Measurements from ENCODE around the gene NAA25.
"Not testable (repeated sequence)": the region's sequence is repeated elsewhere in the genome, so short reads cannot be mapped to it uniquely, and the experiment has no call there.

The NAA25 gene

DNA sequence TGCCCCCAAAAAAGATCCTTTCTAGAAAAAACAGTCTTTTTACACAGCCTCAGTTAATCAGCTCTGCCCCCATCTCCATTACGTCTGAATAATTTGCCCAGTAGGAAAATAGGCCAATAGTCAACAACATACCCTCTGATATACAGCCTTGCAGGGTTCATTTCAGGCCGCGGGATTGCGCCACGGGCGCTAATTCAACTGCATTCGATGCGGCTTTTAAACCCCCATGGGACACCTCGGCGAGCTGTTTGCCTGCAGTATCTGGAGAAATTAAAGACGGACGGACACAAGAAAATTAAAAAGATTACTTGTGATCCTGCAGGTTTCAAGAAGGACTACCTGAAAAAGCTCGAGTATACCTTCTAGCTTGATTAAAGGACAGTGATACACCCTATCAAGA lies 59.2 kb downstream of the NAA25 start:
- no peak for DNase-seq

- no peak for DNase-seq
Measured at GRCh38 chr12:112046003-112046402, 62.6 kb downstream of the NAA25 start.

DNA sequence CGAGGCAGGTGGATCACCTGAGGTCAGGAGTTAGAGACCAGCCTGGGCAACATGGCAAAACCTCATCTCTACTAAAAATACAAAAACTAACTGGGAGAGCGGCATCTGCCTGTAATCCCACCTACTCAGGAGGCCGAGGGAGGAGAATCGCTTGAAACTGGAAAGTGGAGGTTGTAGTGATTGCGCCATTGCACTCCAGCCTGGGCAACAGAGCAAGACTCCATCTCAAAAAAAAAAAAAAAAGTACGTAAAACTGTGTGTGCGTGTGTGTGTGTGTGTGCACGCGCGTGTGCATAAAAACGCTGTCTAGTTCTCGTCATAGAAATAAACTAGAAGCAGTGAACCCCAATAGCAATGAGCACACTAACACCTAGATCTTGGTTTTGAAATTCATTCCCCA lies 72.0 kb downstream of the NAA25 start:
- DNase-seq, result not testable (repeated sequence)

DNA sequence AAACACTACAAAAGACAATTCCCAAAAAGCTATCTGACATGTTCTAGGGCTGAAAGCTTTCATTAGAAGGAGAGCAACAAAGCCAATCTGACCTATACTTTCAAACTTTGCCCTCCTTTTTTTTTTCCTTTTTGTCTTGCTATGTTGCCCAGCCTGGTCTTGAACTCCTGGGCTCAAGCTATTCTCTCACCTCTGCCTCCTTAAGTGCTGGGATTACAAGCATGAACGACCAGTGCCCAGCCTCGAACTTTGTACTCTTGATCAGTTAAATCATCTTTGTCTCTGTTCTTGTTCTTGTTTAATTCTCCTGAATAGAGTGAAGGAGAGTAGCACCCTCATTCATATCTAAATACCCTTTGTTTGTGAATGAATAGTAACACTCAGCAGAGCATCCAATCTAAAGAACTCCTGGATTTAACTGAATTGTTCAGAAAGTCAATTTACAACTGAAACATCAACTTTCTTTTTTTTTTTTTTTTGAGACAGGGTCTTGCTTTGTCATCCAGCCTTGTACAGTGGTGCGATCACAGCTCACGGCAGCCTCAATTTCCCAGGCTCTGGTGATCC lies 73.3 kb downstream of the NAA25 start:
- no peak for DNase-seq

- DNase-seq, result no peak
Measured at GRCh38 chr12:112032292-112032691, 76.3 kb downstream of the NAA25 start.

- no peak for DNase-seq
Measured at GRCh38 chr12:112031472-112031871, 77.1 kb downstream of the NAA25 start.

GRCh38 chr12:112029301-112029700 lies 79.3 kb downstream of the NAA25 start:
- no peak for DNase-seq

DNA sequence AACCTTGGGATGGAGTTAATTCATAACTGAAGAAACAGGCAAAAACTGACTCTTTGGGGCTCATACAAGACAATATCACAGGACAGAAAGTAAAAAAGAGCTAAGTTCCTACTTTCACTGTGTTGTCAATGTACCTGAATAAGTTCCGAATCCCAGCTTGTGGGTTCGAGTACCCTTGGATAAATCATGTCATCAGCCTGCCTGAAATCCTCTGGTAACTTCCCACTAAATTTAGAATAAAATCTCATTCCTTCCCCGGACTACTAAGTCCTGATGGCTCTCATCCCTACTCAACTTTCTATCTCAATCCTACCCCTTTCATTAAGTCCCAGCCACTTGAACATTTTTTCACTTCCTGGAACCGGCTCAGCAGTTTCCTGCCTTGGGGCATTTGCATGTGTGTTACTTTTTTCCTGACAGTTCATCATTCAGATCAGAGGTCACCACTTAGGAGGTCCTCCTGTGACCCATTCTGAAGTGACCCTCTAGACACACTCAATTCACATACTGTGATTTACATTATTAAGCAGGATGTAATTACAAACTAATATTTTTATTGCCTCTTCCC lies 82.7 kb downstream of the NAA25 start:
- no peak for DNase-seq

DNA sequence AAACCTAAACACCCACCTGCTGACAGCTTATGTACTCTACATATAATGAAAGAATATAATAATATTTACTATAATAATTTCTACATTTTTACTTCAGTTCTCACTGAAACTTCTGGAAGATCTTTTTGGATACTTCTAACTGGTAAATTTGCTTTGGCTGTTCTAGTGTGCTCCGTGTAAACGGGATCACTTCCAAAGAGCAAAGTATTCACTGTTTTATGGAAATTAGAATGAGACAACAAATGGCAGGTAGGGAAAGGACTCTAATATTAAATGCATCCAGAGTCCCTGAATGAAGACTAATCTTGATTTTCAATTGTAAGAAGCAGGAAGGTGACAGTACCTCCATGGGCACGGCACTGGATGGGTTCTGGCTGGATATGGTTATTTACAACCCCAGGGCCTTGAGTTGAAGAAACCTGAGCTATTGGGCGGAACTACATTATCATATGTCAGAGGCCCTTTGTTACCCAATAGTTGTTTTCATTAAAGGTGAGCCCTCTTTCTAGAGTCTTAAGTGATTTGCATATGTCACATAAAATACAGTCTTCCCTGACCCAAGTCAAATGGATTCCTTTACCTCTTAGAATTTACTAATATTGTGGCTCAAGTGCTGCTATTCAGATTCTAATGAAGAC lies 84.7 kb downstream of the NAA25 start:
- DNase-seq, result no peak

GRCh38 chr12:112022241-112023016 lies 86.2 kb downstream of the NAA25 start:
- no peak for DNase-seq

DNA sequence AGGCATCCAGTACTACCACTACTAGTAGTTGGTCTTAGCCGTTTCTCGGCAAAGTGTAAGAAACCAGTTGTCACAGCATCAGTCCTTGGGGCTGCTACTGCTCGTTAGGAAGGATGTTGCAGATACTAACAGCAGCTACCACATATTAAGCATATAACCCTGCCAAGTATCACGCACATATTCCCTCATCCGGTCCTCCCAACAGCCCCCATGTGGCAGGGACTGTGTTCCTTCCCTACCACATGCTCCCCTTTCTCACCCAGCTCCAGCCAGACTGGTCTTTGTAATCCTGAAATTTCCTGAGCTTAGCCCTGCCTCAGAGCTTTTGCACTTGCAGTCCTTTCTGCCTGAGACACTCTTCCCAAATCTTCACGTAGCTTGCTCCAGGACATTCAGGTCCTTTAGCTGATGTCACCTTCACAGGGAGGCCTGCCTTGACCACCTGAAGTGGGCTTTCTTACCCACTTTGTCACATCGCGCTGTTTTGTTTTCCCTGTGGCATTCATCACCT lies 87.6 kb downstream of the NAA25 start:
- DNase-seq, result no peak

- peak; percentile 52 for DNase-seq
Measured at GRCh38 chr12:112018571-112019237, 89.9 kb downstream of the NAA25 start.

GRCh38 chr12:112017041-112017440 lies 91.5 kb downstream of the NAA25 start:
- no peak for DNase-seq

- DNase-seq, result no peak
Measured at GRCh38 chr12:112015938-112016337, 92.6 kb downstream of the NAA25 start.

- DNase-seq, result peak; percentile 78
Measured at GRCh38 chr12:112013601-112014402, 94.8 kb downstream of the NAA25 start.

DNA sequence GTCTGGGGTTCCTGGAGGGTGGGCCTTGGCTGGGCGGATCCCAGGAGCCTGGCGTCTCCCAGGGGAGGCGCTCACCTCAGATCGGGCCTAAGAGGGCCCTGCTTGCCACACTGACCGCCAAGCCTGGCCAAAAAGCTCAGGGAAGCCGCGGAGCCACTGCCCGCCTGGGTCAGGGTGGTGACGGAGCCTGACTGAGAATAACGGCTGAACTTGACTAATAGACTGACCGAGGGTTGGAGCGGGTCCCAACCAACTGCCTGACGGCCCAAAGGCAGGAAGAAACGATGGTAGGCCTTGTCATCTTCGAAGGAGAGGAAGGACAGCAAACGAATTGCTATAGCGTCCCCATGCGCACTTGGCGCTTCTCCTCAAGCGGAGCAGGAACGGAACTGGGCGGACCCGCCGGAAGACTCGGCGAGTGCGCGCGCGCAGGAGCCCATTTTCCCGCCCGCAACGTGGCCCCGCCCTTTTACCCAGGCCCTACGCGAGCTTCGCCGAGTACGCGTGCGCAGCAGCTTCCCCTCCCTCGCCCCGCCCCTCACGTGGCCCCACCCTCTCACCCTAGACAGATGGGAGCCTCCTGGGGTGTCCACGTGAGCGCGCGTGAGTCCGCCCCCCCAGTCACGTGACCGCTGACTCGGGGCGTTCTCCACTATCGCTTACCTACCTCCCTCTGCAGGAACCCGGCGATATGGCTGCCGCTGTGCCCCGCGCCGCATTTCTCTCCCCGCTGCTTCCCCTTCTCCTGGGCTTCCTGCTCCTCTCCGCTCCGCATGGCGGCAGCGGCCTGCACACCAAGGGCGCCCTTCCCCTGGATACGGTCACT lies 95.6 kb downstream of the NAA25 start, which contains the start of the genes ERP29 and TMEM116:
TSS of gene ERP29 (plus strand) at position 652 of the 826 bp plus-strand sequence. CDS start at position 692, 40 bp downstream.
TSS of gene TMEM116 (minus strand) at position 391 of the 826 bp plus-strand sequence. CDS start 7,895 bp downstream, outside the sequence.
- DNase-seq, result peak; percentile 99

DNA sequence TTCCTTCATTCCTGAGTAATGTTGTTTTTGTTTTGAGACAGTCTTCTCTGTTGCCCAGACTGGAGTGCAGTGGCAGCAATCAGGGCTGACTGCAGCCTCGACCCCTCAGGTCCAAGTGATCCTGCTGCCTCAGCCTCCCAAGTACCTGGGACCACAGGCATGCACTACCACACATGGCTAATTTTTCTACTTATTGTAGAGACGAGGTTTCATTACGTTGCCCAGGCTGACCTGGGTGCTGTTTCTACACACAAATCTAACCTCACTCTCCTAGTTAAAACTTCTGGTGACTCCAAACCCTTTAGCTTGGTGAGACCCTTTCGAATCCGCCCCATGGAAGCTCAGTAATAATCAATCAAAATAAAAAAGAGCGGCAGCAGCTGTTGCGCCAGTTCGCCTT lies 96.9 kb downstream of the NAA25 start:
- no peak for DNase-seq

GRCh38 chr12:112010415-112011344 lies 97.9 kb downstream of the NAA25 start:
- no peak for DNase-seq

GRCh38 chr12:112009596-112009995 lies 99.0 kb downstream of the NAA25 start:
- not testable (repeated sequence) for DNase-seq

DNA sequence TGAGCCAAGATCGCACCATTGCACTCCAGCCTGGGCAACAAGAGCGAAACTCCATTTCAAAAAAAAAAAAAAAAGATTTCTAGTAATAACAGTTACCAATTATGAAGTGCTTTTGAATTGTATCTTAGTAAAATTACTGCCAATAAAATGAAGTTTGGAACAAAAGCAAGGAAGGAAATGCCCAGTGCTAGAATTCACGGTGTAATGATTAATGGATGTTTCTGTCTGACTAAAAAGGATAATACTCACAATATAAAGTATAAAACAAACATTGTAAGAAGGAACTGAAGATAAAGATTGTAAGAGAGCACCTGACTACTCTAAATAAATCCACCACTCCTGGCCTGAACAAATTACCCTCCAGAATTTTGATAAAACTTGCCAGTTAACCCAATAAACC lies 99.7 kb downstream of the NAA25 start:
- no peak for DNase-seq
